ENCODE data around the gene DIO3.

The DIO3 gene

DNA sequence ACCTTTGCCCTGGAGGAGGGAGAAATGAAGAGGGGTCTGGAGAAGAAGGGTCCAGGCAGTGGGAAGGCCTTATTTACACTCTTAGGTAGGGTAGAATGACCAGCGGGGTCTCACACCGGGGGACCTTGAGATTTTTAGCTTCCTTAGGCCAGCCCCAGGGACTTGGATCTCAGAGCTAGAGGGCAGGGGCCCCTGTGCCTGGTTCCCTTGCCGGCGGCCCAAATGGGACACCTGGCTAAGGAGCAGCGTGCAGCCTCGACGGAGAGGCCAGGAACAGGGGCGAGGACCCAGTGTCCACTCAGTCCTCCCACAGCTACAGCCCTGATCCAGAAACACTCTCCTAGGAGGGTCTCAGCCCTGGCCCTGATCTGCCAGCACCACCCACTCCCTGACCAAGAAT lies 41.8 kb downstream of the DIO3 start:
- no peak overlapping the region for H3K4me3 ChIP-seq (ENCODE audit: insufficient read depth, low read depth, low read length, poor library complexity, severe bottlenecking)
- no peaks in the 10 kb centered on the region for H3K9me3 ChIP-seq (ENCODE audit: control insufficient read depth, low read length)
- no peaks in the 10 kb centered on the region for H3K36me3 ChIP-seq (ENCODE audit: control insufficient read depth, insufficient read depth, low read length)
- no peak for DNase-seq
- H3K27ac ChIP-seq (ENCODE audit: insufficient read depth, low read length, poor library complexity, severe bottlenecking): no peak overlapping the region
- H3K27me3 ChIP-seq (replicated peaks; ENCODE audit: control insufficient read depth, insufficient read depth, low read length, poor library complexity, severe bottlenecking): peaks cover 5% of the 10 kb centered on the region
- peaks cover under 1% of the 10 kb centered on the region for H3K4me1 ChIP-seq (ENCODE audit: control insufficient read depth, insufficient read depth, low read length, poor library complexity, severe bottlenecking)

DNA sequence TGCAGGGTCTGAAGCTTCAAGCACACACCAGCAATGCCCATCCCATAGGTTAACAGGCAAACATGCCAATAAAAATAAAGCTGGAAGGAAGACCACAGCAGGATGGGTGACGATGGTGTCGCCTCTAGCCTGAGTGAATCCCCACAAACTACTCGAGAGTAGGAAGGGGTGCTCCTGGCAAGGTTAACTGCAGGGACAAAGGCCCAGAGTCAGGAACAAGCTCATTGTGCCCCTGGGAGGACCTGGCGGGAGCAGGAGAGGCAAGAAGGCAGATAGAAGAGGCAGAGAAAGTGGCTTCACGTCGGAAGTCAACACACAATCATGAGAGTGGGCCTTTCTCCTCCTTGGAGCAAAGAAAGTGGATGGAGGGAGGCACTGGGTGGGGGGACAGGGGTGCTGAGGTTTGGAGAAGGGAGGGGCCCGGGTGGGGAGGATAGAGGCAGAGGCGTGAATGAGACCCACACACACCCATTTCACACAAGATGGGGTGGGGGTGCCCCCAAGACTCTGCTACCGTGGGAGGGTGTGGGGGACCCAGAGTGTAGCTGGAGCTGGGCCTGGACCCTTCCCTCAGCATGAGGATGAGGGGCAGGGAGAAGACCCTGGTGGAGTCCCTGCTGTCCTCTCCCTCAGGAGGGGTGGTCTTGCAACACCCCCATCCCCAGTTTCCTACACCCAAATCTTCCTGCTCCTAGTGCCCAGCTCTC lies 43.1 kb downstream of the DIO3 start:
- no peak for DNase-seq
- no peaks in the 10 kb centered on the region for H3K36me3 ChIP-seq (ENCODE audit: control insufficient read depth, insufficient read depth, low read length)
- H3K27me3 ChIP-seq (replicated peaks; ENCODE audit: control insufficient read depth, insufficient read depth, low read length, poor library complexity, severe bottlenecking): peaks cover 9% of the 10 kb centered on the region
- no peak overlapping the region for H3K27ac ChIP-seq (ENCODE audit: insufficient read depth, low read length, poor library complexity, severe bottlenecking)
- no peaks in the 10 kb centered on the region for H3K9me3 ChIP-seq (ENCODE audit: control insufficient read depth, low read length)
- no peak overlapping the region for H3K4me3 ChIP-seq (ENCODE audit: insufficient read depth, low read depth, low read length, poor library complexity, severe bottlenecking)
- H3K4me1 ChIP-seq (ENCODE audit: control insufficient read depth, insufficient read depth, low read length, poor library complexity, severe bottlenecking): no peaks in the 10 kb centered on the region

- no peaks in the 10 kb centered on the region for H3K4me1 ChIP-seq (ENCODE audit: control insufficient read depth, insufficient read depth, low read length, poor library complexity, severe bottlenecking)
- no peak overlapping the region for H3K4me3 ChIP-seq (ENCODE audit: insufficient read depth, low read depth, low read length, poor library complexity, severe bottlenecking)
- H3K36me3 ChIP-seq (ENCODE audit: control insufficient read depth, insufficient read depth, low read length): no peaks in the 10 kb centered on the region
- no peak for DNase-seq
- H3K27ac ChIP-seq (ENCODE audit: insufficient read depth, low read length, poor library complexity, severe bottlenecking): no peak overlapping the region
- peaks cover 9% of the 10 kb centered on the region for H3K27me3 ChIP-seq (replicated peaks; ENCODE audit: control insufficient read depth, insufficient read depth, low read length, poor library complexity, severe bottlenecking)
- no peaks in the 10 kb centered on the region for H3K9me3 ChIP-seq (ENCODE audit: control insufficient read depth, low read length)
Observed at GRCh38 chr14:101604935-101605780, 43.9 kb downstream of the DIO3 start.

GRCh38 chr14:101605836-101606235 lies 44.5 kb downstream of the DIO3 start:
- H3K4me1 ChIP-seq (ENCODE audit: control insufficient read depth, insufficient read depth, low read length, poor library complexity, severe bottlenecking): no peaks in the 10 kb centered on the region
- H3K27ac ChIP-seq (ENCODE audit: insufficient read depth, low read length, poor library complexity, severe bottlenecking): no peak overlapping the region
- no peaks in the 10 kb centered on the region for H3K9me3 ChIP-seq (ENCODE audit: control insufficient read depth, low read length)
- H3K4me3 ChIP-seq (ENCODE audit: insufficient read depth, low read depth, low read length, poor library complexity, severe bottlenecking): no peak overlapping the region
- H3K27me3 ChIP-seq (replicated peaks; ENCODE audit: control insufficient read depth, insufficient read depth, low read length, poor library complexity, severe bottlenecking): peaks cover 9% of the 10 kb centered on the region
- H3K36me3 ChIP-seq (ENCODE audit: control insufficient read depth, insufficient read depth, low read length): no peaks in the 10 kb centered on the region
- DNase-seq: no peak

Measured in effector memory CD4-positive, alpha-beta T cell (primary cell).